Suprapubic skin (tissue), 4 donors: ENCODE measurements around the gene S100A1. TPM values are rescaled to one million over a fixed set of nuclear protein-coding genes. Genes with fewer than 3 reads are reported as not detected.
"Not testable (repeated sequence)": the region's sequence is repeated elsewhere in the genome, so short reads cannot be mapped to it uniquely, and the experiment has no call there.

Experiments used
- DNase-seq, 2 donors: peaks; one replicate each; pipeline ENCODE4 v3.0.0-alpha.2; 2019; ENCODE audit warnings: low spot score in 2 of 2
- H3K27ac ChIP-seq: fragments of 200-600 bp; sonication (generic); one replicate; pipeline ENCODE4 v1.5.1; 2019
- H3K27me3 ChIP-seq: fragments of 200-600 bp; sonication (generic); one replicate; pipeline ENCODE4 v1.5.1; 2019
- H3K36me3 ChIP-seq: fragments of 200-600 bp; sonication (generic); one replicate; pipeline ENCODE4 v1.5.1; 2019
- H3K4me1 ChIP-seq: fragments of 200-600 bp; sonication (generic); one replicate; pipeline ENCODE4 v1.5.1; 2019
- H3K4me3 ChIP-seq: fragments of 200-600 bp; sonication (generic); one replicate; pipeline ENCODE4 v1.5.1; 2019; ENCODE audit warnings: mild to moderate bottlenecking
- H3K9me3 ChIP-seq: fragments of 200-600 bp; sonication (generic); one replicate; pipeline ENCODE4 v1.5.1; 2019
- CTCF ChIP-seq, 2 donors: fragments of 200-600 bp in 1 of 2; fragments of 450-650 bp in 1 of 2; sonication (generic) in 1 of 2; IDR thresholded peaks; one replicate each; pipeline ENCODE4 v1.5.1; 2016 to 2019; ENCODE audit warnings: antibody characterized with exemption in 2 of 2, mild to moderate bottlenecking in 1 of 2, moderate library complexity in 1 of 2
- EP300 ChIP-seq: sonication (generic); formaldehyde crosslinking; IDR thresholded peaks from one replicate; pipeline ENCODE4 v1.6.1; 2017; ENCODE audit warnings: antibody characterized with exemption
- POLR2A ChIP-seq, 2 donors: fragments of 450-650 bp; IDR thresholded peaks; one replicate each; pipeline ENCODE4 v1.6.1; 2017; ENCODE audit warnings: antibody characterized with exemption in 2 of 2, mild to moderate bottlenecking in 2 of 2, moderate library complexity in 2 of 2
- POLR2AphosphoS5 ChIP-seq, 3 donors: sonication (generic); formaldehyde crosslinking; IDR thresholded peaks; one replicate each; pipeline ENCODE4 v1.6.1; 2017; ENCODE audit warnings: antibody characterized with exemption in 3 of 3
- WGBS: methylation state at CpG from one replicate; pipeline ENCODE4 v1.1.5; 2018; 5-methylcytosine and 5-hydroxymethylcytosine counted together
- total RNA-seq, 4 donors: library from RNA; depleted of rRNA; stranded (reverse); fragments of >200 nt; gene quantifications; one replicate each; pipeline ENCODE4 v1.1.0, GENCODE V29; 2016

The S100A1 gene
- total RNA-seq, 4 donors from 2014 or later = 17.9 to 33.2 (median 21.1) TPM

GRCh38 chr1:153670859-153671627 lies 42.8 kb downstream of the S100A1 start, which contains the start of gene ILF2:
ILF2 (minus strand) TSS chr1:153670993; CDS start chr1:153670922, 71 bp downstream.
- Histone ChIP-seq H3K27me3 (no peaks in the 10 kb centered on the region), H3K36me3 (peaks cover 30% of the 10 kb centered on the region), H3K27ac (peak within 1 kb of the TSS; percentile 88), H3K4me3 (peak within 1 kb of the TSS; percentile 78), H3K4me1 (peaks cover 31% of the 10 kb centered on the region), H3K9me3 (no peaks in the 10 kb centered on the region)
- TF ChIP-seq POLR2A (IDR thresholded peaks at IDR 0.05) (peak; percentile 60 to 96), POLR2AphosphoS5 (IDR thresholded peaks at IDR 0.05) (peak; percentile 75 to 98 (median 79)), EP300 (no peak), CTCF (IDR thresholded peaks at IDR 0.05) (peak in 1 of 2 donors; percentile 8)
- peak; percentile 99 for DNase-seq
- under 1% methylated on average over 34 of the region's 35 CpGs for WGBS

GRCh38 chr1:153671628-153672353 lies 43.6 kb downstream of the S100A1 start:
- peak overlapping the region; percentile 78 for H3K4me3 ChIP-seq
- 9% methylated on average over 28 of the region's 28 CpGs for WGBS
- H3K9me3 ChIP-seq, DNase-seq, H3K27me3 ChIP-seq: not testable (repeated sequence)
- peak overlapping the region; percentile 88 for H3K27ac ChIP-seq
- peaks cover 23% of the 10 kb centered on the region for H3K36me3 ChIP-seq
- peaks cover 31% of the 10 kb centered on the region for H3K4me1 ChIP-seq

- peaks cover 6% of the 10 kb centered on the region for H3K27me3 ChIP-seq
- H3K27ac ChIP-seq = no peak overlapping the region
- H3K36me3 ChIP-seq = peaks cover 6% of the 10 kb centered on the region
- H3K4me3 ChIP-seq = no peak overlapping the region
- no peak for DNase-seq
- peaks cover 37% of the 10 kb centered on the region for H3K4me1 ChIP-seq
- 98% methylated on average over 2 of the region's 2 CpGs for WGBS
- H3K9me3 ChIP-seq = no peaks in the 10 kb centered on the region
- TF ChIP-seq POLR2AphosphoS5 (IDR thresholded peaks at IDR 0.05) = no peak
- TF ChIP-seq POLR2A (IDR thresholded peaks at IDR 0.05) = no peak
- no peak for TF ChIP-seq CTCF (IDR thresholded peaks at IDR 0.05)
- no peak for TF ChIP-seq EP300
Observed at GRCh38 chr1:153673511-153673910, 45.3 kb downstream of the S100A1 start.

- no peaks in the 10 kb centered on the region for H3K9me3 ChIP-seq
- 3% methylated on average over 26 of the region's 29 CpGs for WGBS
- peak overlapping the region; percentile 50 for H3K4me3 ChIP-seq
- H3K27ac ChIP-seq = peak overlapping the region; percentile 23
- peaks cover 22% of the 10 kb centered on the region for H3K4me1 ChIP-seq
- TF ChIP-seq POLR2AphosphoS5 (IDR thresholded peaks at IDR 0.05) (no peak), CTCF (IDR thresholded peaks at IDR 0.05) (peak; percentile 71 to 88), EP300 (no peak), POLR2A (IDR thresholded peaks at IDR 0.05) (no peak)
- H3K27me3 ChIP-seq = peaks cover 13% of the 10 kb centered on the region
- DNase-seq = no peak
- peaks cover 5% of the 10 kb centered on the region for H3K36me3 ChIP-seq
Observed at GRCh38 chr1:153677718-153678518, 49.7 kb downstream of the S100A1 start.

- Histone ChIP-seq H3K9me3 (no peaks in the 10 kb centered on the region), H3K27ac (peak within 1 kb of the TSS; percentile 34), H3K4me1 (peaks cover 22% of the 10 kb centered on the region), H3K27me3 (peaks cover 13% of the 10 kb centered on the region), H3K36me3 (peaks cover 5% of the 10 kb centered on the region), H3K4me3 (peak within 1 kb of the TSS; percentile 50)
- WGBS = 3% methylated on average over 35 of the region's 78 CpGs
- peak; percentile 83 to 92 for DNase-seq
- TF ChIP-seq POLR2A (IDR thresholded peaks at IDR 0.05) = peak in 1 of 2 donors; percentile 7
- TF ChIP-seq POLR2AphosphoS5 (IDR thresholded peaks at IDR 0.05) = no peak
Observed at GRCh38 chr1:153678519-153679336, 50.5 kb downstream of the S100A1 start, which contains the start of gene NPR1. NPR1 (plus strand) TSS chr1:153678688; CDS start chr1:153679109, 421 bp downstream.
